GM19324 (cell line): ENCODE data around the gene CARD9.
"Not testable (repeated sequence)": the region's sequence is repeated elsewhere in the genome, so short reads cannot be mapped to it uniquely, and the experiment has no call there.

Source experiments
- ATAC-seq: cut with Tn5 transposase; IDR thresholded peaks from one replicate; pipeline ENCODE4 v1.9.1; 2021; ENCODE audit warnings: mild to moderate bottlenecking, moderate library complexity; ENCODE audit not compliant: unreplicated experiment, low FRiP score

Gene CARD9, protein sequence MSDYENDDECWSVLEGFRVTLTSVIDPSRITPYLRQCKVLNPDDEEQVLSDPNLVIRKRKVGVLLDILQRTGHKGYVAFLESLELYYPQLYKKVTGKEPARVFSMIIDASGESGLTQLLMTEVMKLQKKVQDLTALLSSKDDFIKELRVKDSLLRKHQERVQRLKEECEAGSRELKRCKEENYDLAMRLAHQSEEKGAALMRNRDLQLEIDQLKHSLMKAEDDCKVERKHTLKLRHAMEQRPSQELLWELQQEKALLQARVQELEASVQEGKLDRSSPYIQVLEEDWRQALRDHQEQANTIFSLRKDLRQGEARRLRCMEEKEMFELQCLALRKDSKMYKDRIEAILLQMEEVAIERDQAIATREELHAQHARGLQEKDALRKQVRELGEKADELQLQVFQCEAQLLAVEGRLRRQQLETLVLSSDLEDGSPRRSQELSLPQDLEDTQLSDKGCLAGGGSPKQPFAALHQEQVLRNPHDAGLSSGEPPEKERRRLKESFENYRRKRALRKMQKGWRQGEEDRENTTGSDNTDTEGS

DNA sequence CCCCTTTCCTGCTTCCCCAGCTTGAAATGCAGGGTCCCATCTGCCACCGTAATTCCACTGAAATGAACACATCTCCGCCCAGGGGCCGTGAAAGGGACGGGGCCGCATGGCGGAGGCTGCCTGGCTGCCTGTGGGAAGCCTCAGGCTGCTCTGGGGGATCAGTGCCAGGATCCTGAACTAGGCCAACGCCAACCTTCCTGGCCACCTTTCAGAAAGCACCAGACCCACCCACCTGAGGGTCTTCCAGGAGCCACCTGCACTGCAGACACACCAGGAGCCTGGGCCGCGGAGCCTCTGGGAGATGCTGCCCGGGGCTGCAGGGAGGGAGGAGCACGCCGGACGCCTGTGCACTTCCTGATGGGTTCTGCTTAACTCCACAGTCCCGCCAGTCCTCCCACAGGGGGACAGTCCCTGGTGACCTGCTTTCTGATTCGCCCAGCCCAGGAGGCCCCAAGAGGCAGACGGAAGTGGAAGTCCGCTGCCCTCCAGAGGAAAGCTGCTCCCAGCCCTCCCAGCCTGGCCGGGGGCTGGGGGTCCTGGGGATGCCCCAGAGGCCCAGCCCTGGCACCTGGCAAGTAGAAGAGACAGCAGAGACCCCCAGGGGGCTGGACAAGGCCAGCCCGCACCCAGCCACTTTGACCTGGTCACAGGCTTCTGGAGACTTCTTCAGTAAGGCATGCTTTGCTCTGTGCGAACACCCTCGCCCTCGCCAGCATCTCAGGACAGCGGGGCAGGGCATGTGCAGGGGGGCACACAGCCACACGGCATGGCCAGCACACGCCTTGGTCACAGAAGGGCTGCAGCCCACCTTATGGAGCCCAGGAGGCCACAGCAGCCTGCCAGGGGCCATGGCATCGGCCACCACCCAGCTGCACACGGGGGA lies at the start of gene CARD9:
Gene CARD9, minus strand, starts transcription at position 370 of the 883 bp plus-strand sequence. CDS start 1,591 bp downstream, outside the sequence.
- ATAC-seq = no peak

DNA sequence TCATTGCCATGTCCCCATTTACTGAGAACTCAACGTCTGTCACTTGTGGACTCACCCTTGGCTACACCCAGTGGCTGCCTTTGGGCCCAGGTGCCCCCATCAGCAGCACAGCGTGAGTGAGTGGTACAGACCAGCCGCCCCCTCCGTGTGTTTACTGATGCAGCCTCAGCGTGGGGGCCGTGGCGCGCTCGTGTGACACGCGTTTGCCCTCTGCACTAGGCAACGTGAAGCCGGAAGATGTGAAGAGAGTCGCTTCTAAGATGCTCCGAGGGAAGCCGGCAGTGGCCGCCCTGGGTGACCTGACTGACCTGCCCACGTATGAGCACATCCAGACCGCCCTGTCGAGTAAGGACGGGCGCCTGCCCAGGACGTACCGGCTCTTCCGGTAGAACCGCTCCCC lies 49.4 kb upstream of the CARD9 start:
- no peak for ATAC-seq

DNA sequence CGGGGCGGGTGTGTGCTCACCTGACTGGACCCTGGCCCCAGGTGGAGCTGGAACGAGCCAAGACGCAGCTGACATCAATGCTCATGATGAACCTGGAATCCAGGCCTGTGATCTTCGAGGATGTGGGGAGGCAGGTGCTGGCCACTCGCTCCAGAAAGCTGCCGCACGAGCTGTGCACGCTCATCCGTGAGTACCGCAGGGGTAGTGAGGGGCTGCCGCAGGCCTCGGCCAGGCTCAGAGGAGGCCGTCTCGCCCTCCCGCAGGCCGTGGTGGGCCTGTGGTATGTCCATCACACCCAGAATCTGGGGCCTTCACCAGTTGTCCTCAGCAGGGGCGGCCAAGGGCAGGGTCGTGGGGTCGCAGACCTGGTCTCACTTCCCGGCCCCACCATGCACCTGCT lies 48.3 kb upstream of the CARD9 start:
- no peak for ATAC-seq

DNA sequence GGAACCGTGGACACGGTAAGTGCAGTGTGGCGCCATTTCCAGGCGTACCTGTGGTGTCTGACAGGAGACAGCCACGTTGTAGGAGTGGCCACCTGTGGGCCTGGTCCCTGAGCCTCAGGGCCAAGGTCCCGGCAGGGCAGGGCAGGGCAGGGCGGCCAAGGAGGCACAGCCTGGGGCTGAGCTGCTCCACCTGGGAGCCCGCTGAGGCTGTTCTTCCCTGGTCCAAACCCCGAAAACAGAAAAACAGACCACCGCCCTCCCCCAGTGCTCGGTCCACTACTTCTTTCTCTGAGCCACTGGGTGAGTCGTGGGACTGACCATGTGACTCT lies 45.6 kb upstream of the CARD9 start:
- no peak for ATAC-seq

DNA sequence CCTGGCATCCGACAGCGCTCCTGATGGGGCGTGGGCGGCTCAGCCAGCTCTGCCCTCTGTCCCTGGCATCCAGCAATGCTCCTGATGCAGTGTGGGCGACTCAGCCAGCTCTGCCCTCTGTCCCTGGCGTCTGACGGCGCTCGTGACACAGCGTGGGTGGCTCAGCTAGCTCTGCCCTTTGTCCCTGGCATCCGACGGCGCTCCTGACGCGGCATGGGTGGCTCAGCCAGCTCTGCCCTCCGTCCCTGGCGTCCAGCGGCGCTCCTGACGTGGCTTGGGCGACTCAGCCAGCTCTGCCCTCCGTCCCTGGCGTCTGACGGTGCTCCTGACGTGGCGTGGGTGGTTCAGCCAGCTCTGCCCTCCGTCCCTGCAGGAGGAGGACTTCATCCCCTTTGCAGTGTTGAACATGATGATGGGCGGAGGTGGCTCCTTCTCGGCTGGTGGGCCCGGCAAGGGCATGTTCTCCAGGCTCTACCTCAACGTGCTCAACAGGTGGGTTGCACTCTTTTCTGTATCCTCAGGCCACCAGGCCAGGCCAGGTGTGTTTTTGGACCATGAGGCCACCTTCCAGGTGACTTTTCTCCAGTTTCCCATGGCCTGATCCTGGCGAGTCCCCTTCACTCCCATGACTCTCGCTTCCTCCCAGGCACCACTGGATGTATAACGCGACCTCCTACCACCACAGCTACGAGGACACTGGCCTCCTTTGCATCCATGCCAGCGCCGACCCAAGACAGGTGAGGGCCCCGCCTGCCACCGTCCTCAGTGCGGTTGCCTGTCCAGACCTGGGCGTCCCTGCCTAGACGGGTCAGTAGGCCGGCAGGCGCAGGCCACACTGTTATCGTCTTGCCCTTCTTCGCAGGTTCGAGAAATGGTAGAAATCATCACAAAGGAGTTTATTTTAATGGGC lies 45.0 kb upstream of the CARD9 start:
- no peak for ATAC-seq

DNA sequence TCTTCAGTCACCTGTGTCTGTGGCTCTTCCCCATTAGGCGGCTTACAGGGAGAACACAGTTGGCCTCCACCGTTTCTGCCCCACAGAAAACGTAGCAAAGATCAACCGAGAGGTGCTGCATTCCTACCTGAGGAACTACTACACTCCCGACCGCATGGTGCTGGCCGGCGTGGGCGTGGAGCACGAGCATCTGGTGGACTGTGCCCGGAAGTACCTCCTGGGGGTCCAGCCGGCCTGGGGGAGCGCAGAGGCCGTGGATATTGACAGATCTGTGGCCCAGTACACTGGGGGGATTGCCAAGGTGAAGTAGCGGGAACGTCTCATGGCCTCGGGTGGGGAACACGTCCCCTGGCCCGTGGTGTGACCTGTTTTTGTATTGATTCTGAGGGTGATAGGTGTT lies 43.4 kb upstream of the CARD9 start:
- ATAC-seq = no peak

DNA sequence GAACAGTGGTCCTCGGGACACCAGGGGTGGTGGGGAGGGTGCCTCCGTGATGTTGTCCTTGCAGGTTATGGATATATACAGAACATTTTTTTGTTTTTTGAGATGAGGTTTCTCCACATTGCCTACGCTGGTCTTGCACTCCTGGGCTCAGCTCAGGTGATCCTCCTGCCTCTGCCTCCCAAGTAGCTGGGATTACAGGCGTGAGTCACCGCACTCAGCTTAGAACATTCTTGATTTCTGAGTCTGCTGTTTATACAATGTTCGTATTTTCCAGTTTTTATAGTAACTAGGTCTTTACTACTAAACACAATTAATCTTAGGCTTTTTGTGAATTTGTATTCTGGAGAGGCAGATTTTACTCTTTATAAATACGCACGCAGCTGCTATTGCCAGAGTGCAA lies 43.0 kb upstream of the CARD9 start:
- ATAC-seq = no peak

DNA sequence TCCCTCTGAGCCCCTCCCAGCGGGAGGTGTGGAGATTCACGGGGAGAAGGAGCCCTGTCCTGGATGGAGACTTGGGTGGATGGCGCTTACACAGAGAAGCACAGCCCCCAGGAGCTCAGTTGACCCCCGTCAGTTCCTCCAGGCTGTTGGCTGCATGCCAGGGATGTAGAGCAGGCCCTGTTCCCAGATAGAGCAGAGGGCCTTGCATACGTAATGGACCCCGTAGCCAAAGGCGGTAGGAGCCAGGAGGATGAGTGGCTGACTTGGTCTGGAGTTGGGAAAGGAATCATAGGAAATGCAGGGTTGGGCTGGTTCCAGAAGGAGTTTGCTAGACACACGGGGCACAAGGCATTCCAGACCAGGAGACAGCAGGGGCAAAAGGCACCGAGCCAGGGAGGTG lies 39.5 kb upstream of the CARD9 start:
- no peak for ATAC-seq

DNA sequence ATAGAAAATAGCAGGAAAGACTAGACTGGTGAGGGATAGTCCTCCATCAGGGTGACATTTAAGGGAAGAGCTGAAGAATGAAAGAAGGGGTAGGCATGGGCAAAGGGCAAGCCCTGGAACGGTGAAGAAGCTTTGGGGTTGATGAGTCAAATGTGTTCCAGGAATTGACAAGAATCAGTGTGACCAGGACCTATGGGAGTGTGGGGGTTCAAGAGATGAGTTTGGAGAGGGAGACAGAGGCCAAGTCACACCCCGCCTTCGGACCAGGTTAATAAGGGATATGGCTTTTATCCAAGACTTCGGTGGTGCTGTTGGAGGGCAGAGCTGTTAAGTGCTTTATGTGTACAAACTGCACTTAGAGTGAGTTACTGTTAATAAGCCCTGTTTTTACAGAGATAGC lies 37.9 kb upstream of the CARD9 start:
- ATAC-seq = no peak

DNA sequence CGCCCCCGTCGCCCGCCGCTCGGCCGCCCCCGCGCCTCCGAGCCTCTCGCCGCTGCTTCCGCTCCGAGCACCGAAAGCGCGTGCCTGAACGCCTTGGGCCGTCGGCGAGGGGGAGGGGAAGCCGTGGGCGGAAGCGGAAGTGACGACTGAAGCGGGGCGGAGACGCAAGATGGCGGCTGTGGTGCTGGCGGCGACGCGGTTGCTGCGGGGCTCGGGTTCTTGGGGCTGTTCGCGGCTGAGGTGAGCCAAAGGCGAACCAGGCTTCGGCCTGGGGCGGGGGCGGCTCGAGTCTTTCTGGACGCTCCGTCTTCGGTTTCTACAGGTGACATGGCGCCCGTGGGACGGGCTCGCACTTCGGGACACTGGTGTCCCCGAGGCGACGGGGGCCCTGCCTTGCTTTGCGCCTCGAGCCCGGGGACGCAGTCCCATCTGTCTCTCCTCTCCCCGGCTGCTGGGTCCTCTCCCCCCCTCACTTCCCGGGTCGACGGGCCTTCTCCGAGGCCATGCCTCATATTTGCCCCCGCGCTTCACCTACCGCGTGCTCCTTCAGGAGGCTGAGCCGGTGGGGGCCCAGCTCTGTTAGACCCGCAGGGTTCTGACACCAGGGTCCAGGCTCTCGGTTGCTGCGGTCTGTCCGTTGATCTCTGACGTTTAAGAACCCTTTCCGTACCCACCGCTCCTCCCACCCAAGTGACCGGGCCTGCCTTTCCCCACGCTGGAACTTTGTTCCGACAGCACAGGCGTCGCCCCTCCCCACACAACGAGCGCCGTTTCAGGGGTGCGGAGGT lies 37.2 kb upstream of the CARD9 start, which contains the start of the genes ENTR1 and PMPCA:
Gene ENTR1, minus strand, starts transcription at position 115 of the 788 bp plus-strand sequence. CDS start 217 bp downstream, outside the sequence.
Gene PMPCA, plus strand, starts transcription at position 159 of the 788 bp plus-strand sequence. Its CDS starts 11 bp downstream, at position 170.
- peak; percentile 79 for ATAC-seq

DNA sequence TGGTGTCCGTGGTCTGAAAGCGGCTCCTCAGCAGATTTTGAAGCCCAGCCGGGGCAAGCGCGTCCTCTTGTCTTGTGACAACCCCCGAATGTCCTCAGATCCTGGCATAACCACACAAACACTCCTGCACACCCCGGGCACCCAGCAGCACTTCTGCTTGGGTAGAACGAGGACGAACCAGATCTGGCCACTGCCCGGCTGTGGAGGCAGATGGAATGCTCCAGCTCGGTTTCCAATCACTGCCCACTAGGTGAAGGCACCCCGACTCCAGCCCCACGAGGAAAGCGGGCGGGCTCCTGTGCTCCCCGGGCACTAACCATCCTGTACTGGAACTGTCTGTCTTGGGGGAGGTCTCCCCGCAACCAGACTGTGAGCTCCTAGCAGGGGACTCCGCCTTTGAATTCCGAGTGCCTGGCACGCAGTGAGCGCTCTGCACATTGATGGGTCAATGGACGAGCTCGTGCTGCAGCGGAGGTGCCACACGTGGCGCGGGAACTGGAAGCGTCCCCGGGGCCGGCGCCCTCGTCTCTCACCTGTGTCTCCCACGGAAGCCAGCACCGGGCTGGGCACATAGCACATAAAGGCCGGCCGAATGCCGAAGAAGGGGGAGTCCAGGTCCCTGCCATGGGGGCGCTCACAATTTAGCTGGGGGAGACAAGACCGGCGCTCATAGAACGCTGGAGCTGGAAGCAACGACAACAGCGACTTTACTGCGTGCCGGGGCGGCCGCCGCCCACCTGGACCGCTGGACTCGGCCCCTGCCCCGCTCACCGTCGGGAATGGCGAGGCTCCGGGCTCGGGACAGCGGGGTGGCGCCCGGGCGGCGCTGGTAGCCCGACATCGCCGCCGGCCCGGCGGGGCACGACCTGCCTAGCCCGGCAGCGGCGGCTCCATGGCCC lies 36.3 kb upstream of the CARD9 start:
- ATAC-seq = peak; percentile 36

DNA sequence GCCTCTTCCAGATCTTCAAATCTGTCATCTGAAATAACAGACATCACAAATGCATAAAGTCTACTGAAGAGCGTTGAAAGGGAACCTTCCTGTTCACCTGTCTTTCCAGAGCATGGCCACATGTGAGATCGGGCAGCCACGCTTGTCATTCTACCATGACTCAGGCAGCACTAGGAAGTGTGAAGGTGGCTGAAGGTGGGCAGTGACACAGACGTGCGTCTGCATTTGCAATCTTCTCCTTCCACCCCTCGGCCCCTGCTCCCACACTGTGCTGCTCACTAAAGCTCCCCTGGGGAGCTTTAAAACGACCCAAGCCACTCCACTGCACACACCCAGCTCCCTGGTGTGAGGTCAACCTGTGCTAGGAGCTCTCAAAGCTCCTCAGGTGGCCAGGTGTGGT lies 34.4 kb upstream of the CARD9 start:
- ATAC-seq = no peak

DNA sequence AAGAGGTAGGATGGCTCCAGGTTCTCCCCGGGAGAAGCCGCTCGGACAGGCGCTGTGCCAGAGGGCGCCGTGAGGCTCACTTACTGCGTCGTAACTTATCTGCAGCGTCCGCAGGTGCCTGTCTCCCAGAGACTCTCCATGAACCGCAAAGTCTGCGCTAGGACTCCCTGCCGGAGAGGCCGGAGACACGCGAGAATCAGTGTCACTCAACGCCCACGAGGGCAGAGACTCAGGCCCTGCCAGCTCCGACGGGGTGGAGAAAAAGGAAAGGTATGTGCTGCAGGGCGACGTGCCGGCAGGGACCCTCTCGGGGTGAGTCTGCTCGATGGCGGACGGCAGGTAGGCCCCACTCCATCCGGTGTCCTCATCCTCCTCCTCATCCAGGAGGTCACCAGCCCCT lies 33.6 kb upstream of the CARD9 start:
- not testable (repeated sequence) for ATAC-seq

DNA sequence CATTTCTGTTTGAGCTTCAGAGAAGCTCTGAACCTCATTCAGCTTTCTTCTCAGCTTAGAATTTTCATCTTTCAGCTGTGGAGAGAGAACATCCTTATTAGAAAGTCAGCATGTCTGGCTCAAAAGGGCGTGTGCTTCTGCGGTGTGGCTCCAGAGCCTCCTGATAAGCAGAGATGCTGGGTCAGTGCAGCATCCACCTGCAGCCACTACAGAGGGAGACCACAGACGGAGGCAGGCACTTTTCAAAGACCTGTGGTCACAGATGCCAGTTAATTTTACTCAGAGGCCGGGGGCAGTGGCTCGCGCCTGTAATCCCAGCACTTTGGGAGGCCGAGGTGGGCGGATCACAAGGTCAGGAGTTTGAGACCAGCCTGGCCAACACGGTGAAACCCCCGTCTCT lies 32.4 kb upstream of the CARD9 start:
- ATAC-seq = not testable (repeated sequence)

DNA sequence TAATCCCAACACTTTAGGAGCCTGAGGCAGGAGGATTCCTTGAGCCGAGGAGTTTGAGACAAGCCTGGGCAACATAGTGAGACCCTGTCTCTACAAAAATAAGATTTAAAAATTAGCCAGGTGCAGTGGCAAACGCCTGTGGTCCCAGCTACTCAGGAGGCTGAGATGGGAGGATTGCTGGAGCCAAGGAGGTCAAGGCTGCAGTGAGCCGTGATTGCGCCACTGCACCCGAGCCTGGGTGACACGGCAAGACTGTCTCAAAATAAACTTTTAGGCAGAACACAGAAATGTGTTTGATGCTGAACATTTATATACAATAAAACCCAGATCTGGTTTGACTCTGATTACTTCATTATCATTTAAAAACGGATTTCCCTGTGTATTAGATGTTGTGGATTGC lies 32.0 kb upstream of the CARD9 start:
- no peak for ATAC-seq

DNA sequence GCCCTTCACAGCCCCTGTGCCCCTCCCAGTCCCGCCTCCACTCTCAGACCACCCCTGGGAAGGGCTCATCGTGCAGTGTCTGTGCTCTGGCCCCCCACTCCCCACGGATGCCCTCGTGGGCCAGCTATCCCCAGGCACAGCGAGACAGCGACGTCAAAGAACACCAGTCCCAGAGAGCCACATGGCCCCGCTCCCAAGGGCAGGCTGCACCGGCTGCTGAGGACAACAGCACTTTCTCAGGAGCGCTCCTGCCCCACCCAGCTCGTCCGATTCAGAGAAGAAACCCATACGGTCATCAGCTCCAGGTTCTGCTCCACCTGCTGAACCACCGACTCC lies 31.3 kb upstream of the CARD9 start:
- ATAC-seq = no peak

DNA sequence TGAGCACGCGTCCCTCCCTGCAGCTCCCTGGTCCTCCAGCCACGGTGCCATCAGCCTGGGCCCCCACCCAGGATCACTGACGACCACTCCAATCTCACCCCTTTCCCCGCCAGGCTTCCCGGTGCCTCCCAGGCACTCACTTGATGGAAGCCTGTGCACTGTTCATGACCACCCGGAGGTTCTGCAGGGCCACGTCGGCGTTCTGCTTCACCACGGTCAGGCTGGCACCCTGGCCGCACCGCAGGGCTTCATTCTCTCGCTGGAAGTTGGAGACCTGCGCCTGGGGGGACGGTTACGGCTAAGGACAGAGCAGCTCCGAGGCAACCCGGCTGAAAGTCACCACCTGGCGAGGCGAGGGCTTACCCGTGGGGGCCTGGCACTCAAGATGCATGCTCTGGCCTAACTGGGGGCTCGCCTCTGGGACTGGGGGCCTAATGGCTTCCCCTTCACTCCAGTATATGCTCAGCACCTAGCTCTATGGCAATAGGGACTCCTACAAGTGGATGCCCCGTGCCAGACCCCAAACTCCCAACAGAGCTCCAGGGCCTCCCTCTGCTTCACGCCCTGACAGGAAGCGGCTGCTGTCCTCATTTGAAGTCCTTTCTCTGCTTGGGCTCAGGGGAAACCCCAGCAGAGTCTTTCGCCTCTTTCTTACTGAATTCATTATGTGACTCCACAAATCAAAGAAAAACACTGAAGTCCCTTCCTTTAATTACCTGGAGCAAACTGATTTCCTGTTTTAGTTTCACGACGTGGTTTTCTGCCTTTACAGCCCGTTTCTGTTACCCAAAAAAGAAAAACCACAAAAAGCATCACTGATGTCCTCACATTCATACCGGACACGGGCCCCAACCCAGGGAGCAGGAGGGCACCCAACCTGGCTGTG lies 30.7 kb upstream of the CARD9 start:
- no peak for ATAC-seq

DNA sequence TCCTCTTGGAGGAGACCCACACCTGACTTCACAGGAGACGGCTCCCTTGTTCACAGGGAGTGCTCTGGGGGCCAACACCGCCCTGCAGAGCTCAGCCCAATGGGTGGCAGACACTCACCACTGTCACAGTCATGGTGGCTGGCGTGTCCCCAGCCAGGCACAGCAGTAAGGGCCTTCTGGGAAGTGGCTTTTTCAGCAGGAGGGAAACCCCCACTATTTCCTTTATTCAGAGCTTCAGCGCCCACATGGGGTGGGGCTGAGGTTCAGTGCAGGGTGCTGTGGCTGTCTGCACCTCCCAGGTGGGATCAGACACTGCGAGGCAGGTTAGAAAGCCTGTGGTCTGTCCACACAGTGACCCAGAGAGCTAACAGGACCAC lies 30.1 kb upstream of the CARD9 start:
- no peak for ATAC-seq
